LNCaP clone FGC (cell line): ENCODE data around the gene MARCHF4.
A peak's percentile ranks its signal among the peaks of the same experiment; 100 is the strongest.

Experiments used
- DNase-seq: peaks from one replicate; pipeline ENCODE4 v3.0.0-alpha.2; 2011; ENCODE audit warnings: low read depth
- H3K4me3 ChIP-seq: 2 replicates; pipeline ENCODE4 v1.5.1; 2011; ENCODE audit warnings: mild to moderate bottlenecking, low read depth, low read length, control low read depth
- TF ChIP-seq, protein P1 (sequence below): IDR thresholded peaks from 2 replicates; pipeline ENCODE4 v1.5.1; 2012; ENCODE audit warnings: mild to moderate bottlenecking; ENCODE audit not compliant: control insufficient read depth, insufficient read depth; ENCODE audit errors: extremely low read depth

The MARCHF4 gene

DNA sequence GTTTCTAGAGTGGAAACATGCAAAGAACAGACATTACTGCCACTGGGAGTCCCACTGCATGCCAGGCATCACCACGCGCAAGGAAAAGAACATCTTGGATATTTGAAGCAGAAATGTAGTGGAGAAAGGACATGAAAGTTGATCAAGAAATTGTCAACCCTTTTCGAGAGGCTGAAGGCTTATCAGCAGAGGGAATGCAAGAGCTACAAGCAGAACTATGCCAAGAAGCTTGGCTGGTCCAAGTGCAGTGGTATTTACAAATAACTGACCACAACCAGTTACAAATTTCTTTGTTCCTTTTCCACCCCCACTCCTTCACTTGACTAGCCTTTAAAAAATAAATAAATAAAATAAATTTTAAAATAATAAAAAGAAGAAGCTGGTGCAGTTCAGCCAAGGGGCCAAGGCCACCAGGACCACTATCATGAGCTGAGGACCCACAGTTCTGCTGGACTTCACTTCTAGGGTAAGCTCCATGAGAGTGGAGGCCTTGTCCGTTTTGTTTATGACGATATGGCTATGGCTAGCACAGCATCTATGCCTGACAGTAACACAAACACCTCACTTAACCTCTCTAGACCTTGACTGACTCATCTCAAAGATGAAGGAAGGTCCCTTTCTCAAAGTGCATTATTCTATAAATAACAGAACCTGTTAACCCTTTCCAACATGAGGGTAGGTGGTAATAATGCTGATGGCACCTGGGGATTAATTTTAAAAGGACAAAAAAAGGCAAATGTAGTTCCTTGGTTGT is 20.9 kb downstream of the MARCHF4 start:
- DNase-seq = no peak
- TF ChIP-seq, protein P1, sequence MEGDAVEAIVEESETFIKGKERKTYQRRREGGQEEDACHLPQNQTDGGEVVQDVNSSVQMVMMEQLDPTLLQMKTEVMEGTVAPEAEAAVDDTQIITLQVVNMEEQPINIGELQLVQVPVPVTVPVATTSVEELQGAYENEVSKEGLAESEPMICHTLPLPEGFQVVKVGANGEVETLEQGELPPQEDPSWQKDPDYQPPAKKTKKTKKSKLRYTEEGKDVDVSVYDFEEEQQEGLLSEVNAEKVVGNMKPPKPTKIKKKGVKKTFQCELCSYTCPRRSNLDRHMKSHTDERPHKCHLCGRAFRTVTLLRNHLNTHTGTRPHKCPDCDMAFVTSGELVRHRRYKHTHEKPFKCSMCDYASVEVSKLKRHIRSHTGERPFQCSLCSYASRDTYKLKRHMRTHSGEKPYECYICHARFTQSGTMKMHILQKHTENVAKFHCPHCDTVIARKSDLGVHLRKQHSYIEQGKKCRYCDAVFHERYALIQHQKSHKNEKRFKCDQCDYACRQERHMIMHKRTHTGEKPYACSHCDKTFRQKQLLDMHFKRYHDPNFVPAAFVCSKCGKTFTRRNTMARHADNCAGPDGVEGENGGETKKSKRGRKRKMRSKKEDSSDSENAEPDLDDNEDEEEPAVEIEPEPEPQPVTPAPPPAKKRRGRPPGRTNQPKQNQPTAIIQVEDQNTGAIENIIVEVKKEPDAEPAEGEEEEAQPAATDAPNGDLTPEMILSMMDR = no peak
- H3K4me3 ChIP-seq = no peak overlapping the region

DNA sequence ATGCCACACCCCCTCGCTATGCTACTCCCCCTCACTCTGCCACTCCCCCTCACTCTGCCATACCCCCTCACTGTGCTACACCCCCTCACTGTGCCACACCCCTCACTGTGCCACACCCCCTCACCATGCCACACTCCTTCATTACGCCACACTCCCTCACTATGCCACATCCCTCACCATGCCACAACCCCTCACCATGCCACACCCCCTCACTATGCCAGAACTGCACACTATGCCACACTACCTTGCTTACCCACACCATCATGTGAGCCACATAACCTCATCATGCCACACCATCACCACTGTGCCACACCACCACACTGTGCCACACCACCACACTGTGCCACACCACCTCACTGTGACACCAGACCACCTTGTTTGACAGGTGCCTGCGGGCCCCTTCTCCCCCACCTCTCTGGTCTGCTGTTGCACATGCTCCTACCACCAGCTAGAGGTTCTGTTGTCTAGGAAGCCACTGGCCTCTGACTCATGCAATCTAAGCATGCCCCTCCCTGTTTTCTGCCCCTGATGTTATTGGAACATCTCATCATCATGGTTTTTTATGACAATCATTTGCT is 22.0 kb downstream of the MARCHF4 start:
- no peak for DNase-seq
- TF ChIP-seq, protein P1 = no peak
- H3K4me3 ChIP-seq = no peak overlapping the region

DNA sequence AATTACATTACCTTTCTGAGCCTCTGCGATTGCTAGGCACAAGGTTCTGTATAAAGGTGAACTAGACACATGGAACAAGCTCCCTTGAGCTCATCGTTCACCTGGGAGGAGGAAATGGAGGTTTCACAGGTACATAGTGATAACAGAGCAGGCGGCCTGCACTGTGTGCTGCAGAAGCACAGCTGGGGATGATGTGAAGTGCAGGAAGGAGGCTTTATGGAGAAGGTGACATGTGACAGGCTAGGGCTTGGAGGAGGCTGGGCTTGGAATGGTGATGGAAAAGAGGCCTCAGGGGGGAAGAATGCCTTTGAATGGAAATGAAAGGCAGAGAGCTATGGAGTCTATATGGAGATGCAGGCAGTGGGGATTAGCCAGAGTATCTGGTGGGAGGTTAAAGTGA is 22.9 kb downstream of the MARCHF4 start:
- H3K4me3 ChIP-seq = no peak overlapping the region
- no peak for DNase-seq
- TF ChIP-seq, protein P1 = no peak

DNA sequence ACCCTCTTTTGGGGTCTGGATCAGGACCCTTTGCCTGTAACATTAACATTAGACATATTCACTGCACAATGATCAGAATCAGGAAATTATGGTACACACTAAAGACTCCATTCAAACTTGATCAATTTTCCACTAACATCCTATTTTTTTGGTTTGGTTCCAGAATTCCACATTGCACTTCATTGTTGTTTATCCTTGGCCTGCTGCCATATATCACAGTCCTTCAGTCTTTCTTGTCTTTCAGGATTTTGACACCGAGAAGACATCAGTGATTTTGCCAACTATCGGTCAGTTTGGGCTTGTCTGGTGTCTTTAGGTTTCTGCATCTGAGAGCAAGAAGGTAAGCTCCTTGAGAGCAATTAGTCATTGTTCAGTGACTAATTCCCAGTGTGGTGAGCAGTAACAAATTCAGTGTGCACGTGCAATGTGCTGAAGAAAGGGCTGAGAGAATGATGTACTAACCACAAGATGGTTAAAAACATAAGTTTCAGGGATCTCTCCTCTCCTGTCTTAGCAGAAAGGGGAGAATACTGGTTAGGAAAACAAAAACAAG is 23.5 kb downstream of the MARCHF4 start:
- H3K4me3 ChIP-seq = no peak overlapping the region
- DNase-seq = peak; percentile 6
- TF ChIP-seq, protein P1 = no peak

DNA sequence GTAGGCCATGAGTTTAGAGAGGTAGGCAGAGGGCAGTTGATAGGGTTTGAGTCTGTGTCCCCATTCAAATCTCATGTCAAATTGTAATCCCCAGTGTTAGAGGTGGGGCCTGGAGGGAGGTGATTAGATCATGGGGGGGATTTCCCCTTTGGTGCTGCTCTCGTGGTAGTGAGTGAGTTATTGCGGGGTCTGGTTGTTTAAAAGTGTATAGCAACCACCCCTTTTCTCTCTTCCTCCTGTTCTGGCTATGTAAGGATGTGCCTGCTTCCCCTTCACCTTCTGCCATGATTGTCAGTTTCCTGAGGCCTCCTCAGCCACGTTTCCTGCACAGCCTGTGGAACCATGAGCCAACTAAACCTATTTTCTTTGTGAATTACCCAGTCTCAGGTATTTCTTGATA is 25.5 kb downstream of the MARCHF4 start:
- no peak for DNase-seq
- TF ChIP-seq, protein P1 = no peak
- no peak overlapping the region for H3K4me3 ChIP-seq

DNA sequence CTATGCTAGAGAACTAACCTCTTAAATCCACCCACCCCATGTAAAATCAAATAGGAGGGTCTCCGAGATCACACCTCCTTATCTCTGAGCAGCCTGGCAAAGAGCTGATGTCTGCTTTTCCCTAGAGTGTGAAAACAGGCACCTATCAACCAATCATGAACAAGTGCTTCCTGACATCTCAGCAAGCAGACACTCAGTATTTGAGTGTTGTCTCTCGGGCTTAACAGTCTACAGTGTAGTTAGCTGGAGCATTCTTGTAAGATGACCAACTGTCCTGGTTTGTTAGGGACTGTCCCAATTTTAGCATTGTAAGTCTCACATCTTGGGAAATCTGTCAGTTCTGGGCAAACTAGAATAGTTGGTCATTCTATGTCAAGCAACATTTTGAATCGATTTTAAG is 26.4 kb downstream of the MARCHF4 start:
- no peak overlapping the region for H3K4me3 ChIP-seq
- TF ChIP-seq, protein P1 = no peak
- DNase-seq = no peak

DNA sequence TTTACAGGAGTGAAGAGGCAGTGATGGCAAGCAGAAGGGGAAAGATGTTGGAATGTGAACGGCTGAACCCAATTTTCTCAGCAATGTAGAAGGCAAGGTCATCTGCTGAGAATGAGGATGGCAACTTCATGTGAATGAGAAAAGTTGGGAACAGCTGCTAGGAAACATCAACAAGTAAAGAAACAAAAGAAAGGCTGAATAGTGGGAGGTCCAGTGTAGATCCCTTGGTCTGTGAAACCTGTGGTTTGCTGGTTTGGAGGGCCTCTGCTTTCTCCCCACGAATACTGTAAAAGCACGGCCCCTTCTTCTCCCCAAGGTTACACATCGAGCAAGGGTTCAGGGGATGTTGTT is 27.4 kb downstream of the MARCHF4 start:
- no peak for DNase-seq
- TF ChIP-seq, protein P1 = no peak
- H3K4me3 ChIP-seq = no peak overlapping the region
